HUES6 (cell line): ENCODE data around the gene OXNAD1.

Source experiments
- H3K27ac ChIP-seq: 2 replicates; pipeline ENCODE4 v1.7.0; 2013; ENCODE audit warnings: low read depth, mild to moderate bottlenecking, low read length, inconsistent platforms
- H3K27me3 ChIP-seq: 2 replicates; pipeline ENCODE4 v1.6.1; 2013; ENCODE audit warnings: low read length; ENCODE audit not compliant: control insufficient read depth, insufficient read depth
- H3K36me3 ChIP-seq: 2 replicates; pipeline ENCODE4 v1.6.1; 2013; ENCODE audit warnings: low read length; ENCODE audit not compliant: control insufficient read depth, insufficient read depth
- H3K4me1 ChIP-seq: 2 replicates; pipeline ENCODE4 v1.6.1; 2013; ENCODE audit warnings: low read length; ENCODE audit not compliant: control insufficient read depth, insufficient read depth
- H3K4me3 ChIP-seq: 2 replicates; pipeline ENCODE4 v1.5.1; 2013; ENCODE audit warnings: low read depth, low read length
- H3K9ac ChIP-seq: one replicate; pipeline ENCODE4 v1.6.1; 2013; ENCODE audit warnings: mild to moderate bottlenecking, low read length
- H3K9me3 ChIP-seq: 2 replicates; pipeline ENCODE4 v1.6.1; 2013; ENCODE audit warnings: low read depth, low read length; ENCODE audit not compliant: control insufficient read depth, insufficient read depth

Gene OXNAD1

GRCh38 chr3:16346413-16347081 is 81.5 kb downstream of the OXNAD1 start:
- H3K27ac ChIP-seq: no peak overlapping the region
- peaks cover 7% of the 10 kb centered on the region; the same call in 1 of the 2 replicates for H3K36me3 ChIP-seq
- no peaks in the 10 kb centered on the region for H3K4me1 ChIP-seq
- no peak overlapping the region for H3K9ac ChIP-seq
- H3K27me3 ChIP-seq: no peaks in the 10 kb centered on the region
- no peak overlapping the region for H3K4me3 ChIP-seq
- H3K9me3 ChIP-seq: no peaks in the 10 kb centered on the region

GRCh38 chr3:16347548-16347947 is 82.5 kb downstream of the OXNAD1 start:
- Histone ChIP-seq H3K9ac (no peak overlapping the region), H3K36me3 (peaks cover 7% of the 10 kb centered on the region; the same call in 1 of the 2 replicates), H3K4me3 (no peak overlapping the region), H3K27me3 (no peaks in the 10 kb centered on the region), H3K4me1 (peaks cover 3% of the 10 kb centered on the region; the same call in 1 of the 2 replicates), H3K27ac (no peak overlapping the region), H3K9me3 (no peaks in the 10 kb centered on the region)

GRCh38 chr3:16349986-16350596 is 85.1 kb downstream of the OXNAD1 start:
- no peak overlapping the region for H3K9ac ChIP-seq
- no peaks in the 10 kb centered on the region for H3K27me3 ChIP-seq
- H3K36me3 ChIP-seq: peaks cover 7% of the 10 kb centered on the region; the same call in 1 of the 2 replicates
- no peak overlapping the region for H3K27ac ChIP-seq
- no peak overlapping the region for H3K4me3 ChIP-seq
- H3K4me1 ChIP-seq: peaks cover 5% of the 10 kb centered on the region; the same call in 1 of the 2 replicates
- H3K9me3 ChIP-seq: no peaks in the 10 kb centered on the region

GRCh38 chr3:16350597-16351318 is 85.7 kb downstream of the OXNAD1 start:
- Histone ChIP-seq H3K4me3 (no peak overlapping the region), H3K27me3 (no peaks in the 10 kb centered on the region), H3K9me3 (no peaks in the 10 kb centered on the region), H3K36me3 (peaks cover 3% of the 10 kb centered on the region; the same call in 1 of the 2 replicates), H3K4me1 (peaks cover 5% of the 10 kb centered on the region; the same call in 1 of the 2 replicates), H3K9ac (no peak overlapping the region), H3K27ac (no peak overlapping the region)

- H3K36me3 ChIP-seq: no peaks in the 10 kb centered on the region; the same call in 1 of the 2 replicates
- no peaks in the 10 kb centered on the region for H3K9me3 ChIP-seq
- H3K27me3 ChIP-seq: no peaks in the 10 kb centered on the region
- no peak overlapping the region for H3K4me3 ChIP-seq
- peaks cover 5% of the 10 kb centered on the region; the same call in 1 of the 2 replicates for H3K4me1 ChIP-seq
- no peak overlapping the region for H3K9ac ChIP-seq
- no peak overlapping the region for H3K27ac ChIP-seq
These were observed 87.4 kb downstream of the OXNAD1 start for GRCh38 chr3:16352428-16352827.

GRCh38 chr3:16354291-16354690 is 89.3 kb downstream of the OXNAD1 start:
- peaks cover 5% of the 10 kb centered on the region; the same call in 1 of the 2 replicates for H3K4me1 ChIP-seq
- no peaks in the 10 kb centered on the region for H3K27me3 ChIP-seq
- H3K9ac ChIP-seq: no peak overlapping the region
- no peak overlapping the region for H3K27ac ChIP-seq
- no peak overlapping the region for H3K4me3 ChIP-seq
- no peaks in the 10 kb centered on the region; the same call in 1 of the 2 replicates for H3K36me3 ChIP-seq
- no peaks in the 10 kb centered on the region for H3K9me3 ChIP-seq
